ENCODE results near the gene ZBTB43.

The ZBTB43 gene

GRCh38 chr9:126852086-126852688 lies 47.3 kb downstream of the ZBTB43 start:
- H3K4me3 ChIP-seq = no peak overlapping the region
- no peaks in the 10 kb centered on the region for H3K9me3 ChIP-seq (ENCODE audit: low read depth, low read length)
- no peak overlapping the region for H3K27ac ChIP-seq
- TF ChIP-seq FOXP2 (optimal IDR thresholded peaks at IDR 0.05; ENCODE audit: control extremely low read depth, extremely low read length, insufficient read depth) (no peak), POLR2AphosphoS5 (IDR thresholded peaks at IDR 0.05; ENCODE audit: borderline replicate concordance, low read depth, low read length) (no peak), EZH2 (IDR thresholded peaks at IDR 0.05) (no peak)
- DNase-seq (ENCODE audit: low read depth, low spot score) = no peak
- H3K36me3 ChIP-seq (ENCODE audit: insufficient read depth, low read length) = no peaks in the 10 kb centered on the region
- no peak overlapping the region for H3K9ac ChIP-seq (ENCODE audit: insufficient read length)

GRCh38 chr9:126853667-126854066 lies 48.8 kb downstream of the ZBTB43 start:
- TF ChIP-seq FOXP2 (optimal IDR thresholded peaks at IDR 0.05; ENCODE audit: control extremely low read depth, extremely low read length, insufficient read depth) (no peak), POLR2AphosphoS5 (IDR thresholded peaks at IDR 0.05; ENCODE audit: borderline replicate concordance, low read depth, low read length) (no peak), EZH2 (IDR thresholded peaks at IDR 0.05) (no peak)
- no peak for DNase-seq (ENCODE audit: low read depth, low spot score)
- H3K27ac ChIP-seq = no peak overlapping the region
- H3K4me3 ChIP-seq = no peak overlapping the region
- no peaks in the 10 kb centered on the region for H3K9me3 ChIP-seq (ENCODE audit: low read depth, low read length)
- H3K36me3 ChIP-seq (ENCODE audit: insufficient read depth, low read length) = no peaks in the 10 kb centered on the region
- no peak overlapping the region for H3K9ac ChIP-seq (ENCODE audit: insufficient read length)

GRCh38 chr9:126854734-126855133 lies 49.9 kb downstream of the ZBTB43 start:
- DNase-seq (ENCODE audit: low read depth, low spot score) = no peak
- H3K36me3 ChIP-seq (ENCODE audit: insufficient read depth, low read length) = no peaks in the 10 kb centered on the region
- TF ChIP-seq FOXP2 (optimal IDR thresholded peaks at IDR 0.05; ENCODE audit: control extremely low read depth, extremely low read length, insufficient read depth) (no peak), POLR2AphosphoS5 (IDR thresholded peaks at IDR 0.05; ENCODE audit: borderline replicate concordance, low read depth, low read length) (no peak), EZH2 (IDR thresholded peaks at IDR 0.05) (no peak)
- no peak overlapping the region for H3K27ac ChIP-seq
- H3K9me3 ChIP-seq (ENCODE audit: low read depth, low read length) = no peaks in the 10 kb centered on the region
- H3K9ac ChIP-seq (ENCODE audit: insufficient read length) = peak overlapping the region; percentile 34
- no peak overlapping the region for H3K4me3 ChIP-seq

- TF ChIP-seq FOXP2 (optimal IDR thresholded peaks at IDR 0.05; ENCODE audit: control extremely low read depth, extremely low read length, insufficient read depth) (no peak), POLR2AphosphoS5 (IDR thresholded peaks at IDR 0.05; ENCODE audit: borderline replicate concordance, low read depth, low read length) (no peak), EZH2 (IDR thresholded peaks at IDR 0.05) (no peak)
- Histone ChIP-seq H3K4me3 (no peak overlapping the region), H3K36me3 (ENCODE audit: insufficient read depth, low read length) (no peaks in the 10 kb centered on the region), H3K9me3 (ENCODE audit: low read depth, low read length) (no peaks in the 10 kb centered on the region), H3K9ac (ENCODE audit: insufficient read length) (no peak overlapping the region), H3K27ac (no peak overlapping the region)
- DNase-seq (ENCODE audit: low read depth, low spot score) = no peak
Observed at GRCh38 chr9:126856326-126856877, 51.6 kb downstream of the ZBTB43 start.

GRCh38 chr9:126857261-126857960 lies 52.6 kb downstream of the ZBTB43 start:
- H3K9me3 ChIP-seq (ENCODE audit: low read depth, low read length) = no peaks in the 10 kb centered on the region
- H3K9ac ChIP-seq (ENCODE audit: insufficient read length) = no peak overlapping the region
- no peak overlapping the region for H3K27ac ChIP-seq
- TF ChIP-seq FOXP2 (optimal IDR thresholded peaks at IDR 0.05; ENCODE audit: control extremely low read depth, extremely low read length, insufficient read depth) = no peak
- TF ChIP-seq POLR2AphosphoS5 (IDR thresholded peaks at IDR 0.05; ENCODE audit: borderline replicate concordance, low read depth, low read length) = no peak
- no peak for TF ChIP-seq EZH2 (IDR thresholded peaks at IDR 0.05)
- no peak overlapping the region for H3K4me3 ChIP-seq
- no peaks in the 10 kb centered on the region for H3K36me3 ChIP-seq (ENCODE audit: insufficient read depth, low read length)
- no peak for DNase-seq (ENCODE audit: low read depth, low spot score)

- no peak for TF ChIP-seq FOXP2 (optimal IDR thresholded peaks at IDR 0.05; ENCODE audit: control extremely low read depth, extremely low read length, insufficient read depth)
- no peak for TF ChIP-seq POLR2AphosphoS5 (IDR thresholded peaks at IDR 0.05; ENCODE audit: borderline replicate concordance, low read depth, low read length)
- no peak for TF ChIP-seq EZH2 (IDR thresholded peaks at IDR 0.05)
- H3K4me3 ChIP-seq = no peak overlapping the region
- no peak for DNase-seq (ENCODE audit: low read depth, low spot score)
- H3K36me3 ChIP-seq (ENCODE audit: insufficient read depth, low read length) = peaks cover 14% of the 10 kb centered on the region
- H3K9ac ChIP-seq (ENCODE audit: insufficient read length) = no peak overlapping the region
- H3K9me3 ChIP-seq (ENCODE audit: low read depth, low read length) = no peaks in the 10 kb centered on the region
- no peak overlapping the region for H3K27ac ChIP-seq
Observed at GRCh38 chr9:126859111-126859510, 54.3 kb downstream of the ZBTB43 start.

GRCh38 chr9:126860077-126860756 lies 55.4 kb downstream of the ZBTB43 start, which contains the start of gene ZBTB34:
Gene ZBTB34 (plus strand): TSS chr9:126860639. CDS start chr9:126879400, 18,761 bp downstream.
- no peaks in the 10 kb centered on the region for H3K9me3 ChIP-seq (ENCODE audit: low read depth, low read length)
- H3K36me3 ChIP-seq (ENCODE audit: insufficient read depth, low read length) = peaks cover 25% of the 10 kb centered on the region
- peak within 1 kb of the TSS; percentile 94 for H3K4me3 ChIP-seq
- peak within 1 kb of the TSS; percentile 81; the same call in 1 of the 2 replicates for H3K27ac ChIP-seq
- TF ChIP-seq FOXP2 (optimal IDR thresholded peaks at IDR 0.05; ENCODE audit: control extremely low read depth, extremely low read length, insufficient read depth) (no peak), POLR2AphosphoS5 (IDR thresholded peaks at IDR 0.05; ENCODE audit: borderline replicate concordance, low read depth, low read length) (peak; percentile 76), EZH2 (IDR thresholded peaks at IDR 0.05) (no peak)
- peak within 1 kb of the TSS; percentile 90 for H3K9ac ChIP-seq (ENCODE audit: insufficient read length)
- DNase-seq (ENCODE audit: low read depth, low spot score) = no peak
